ENCODE results near the gene RXRA.

Gene RXRA

GRCh38 chr9:134437403-134438194 lies 111.3 kb downstream of the RXRA start:
- no peak for DNase-seq

- no peak for DNase-seq
These were observed 112.0 kb downstream of the RXRA start for GRCh38 chr9:134438195-134438788.

GRCh38 chr9:134439368-134439784 lies 113.1 kb downstream of the RXRA start:
- DNase-seq, result no peak

- DNase-seq, result no peak
These were observed 114.5 kb downstream of the RXRA start for GRCh38 chr9:134440636-134441226.

- DNase-seq, result no peak
These were observed 115.2 kb downstream of the RXRA start for GRCh38 chr9:134441227-134442084.

- DNase-seq, result peak; percentile 74
These were observed 115.8 kb downstream of the RXRA start for GRCh38 chr9:134442085-134442474.

- DNase-seq, result peak; percentile 72
These were observed 116.4 kb downstream of the RXRA start for GRCh38 chr9:134442486-134443173.

GRCh38 chr9:134443174-134444037 lies 117.2 kb downstream of the RXRA start:
- peak; percentile 85 for DNase-seq

- DNase-seq, result no peak
These were observed 117.7 kb downstream of the RXRA start for GRCh38 chr9:134444038-134444315.

- DNase-seq, result no peak
These were observed 118.7 kb downstream of the RXRA start for GRCh38 chr9:134445000-134445399.

- DNase-seq, result peak; percentile 94
These were observed 123.1 kb downstream of the RXRA start for GRCh38 chr9:134449180-134449916.

GRCh38 chr9:134451700-134452458 lies 125.6 kb downstream of the RXRA start:
- no peak for DNase-seq

GRCh38 chr9:134452728-134453127 lies 126.5 kb downstream of the RXRA start:
- no peak for DNase-seq

GRCh38 chr9:134453776-134454475 lies 127.7 kb downstream of the RXRA start:
- DNase-seq, result no peak

- DNase-seq, result no peak
These were observed 128.2 kb downstream of the RXRA start for GRCh38 chr9:134454476-134454857.

- DNase-seq, result no peak
These were observed 128.8 kb downstream of the RXRA start for GRCh38 chr9:134455021-134455471.

- no peak for DNase-seq
These were observed 129.3 kb downstream of the RXRA start for GRCh38 chr9:134455537-134455933.

GRCh38 chr9:134455934-134456755 lies 129.9 kb downstream of the RXRA start:
- peak; percentile 96 for DNase-seq
